GM18508 (cell line): Measurements from ENCODE around the gene RNU5B-1.
"Not testable (repeated sequence)": the region's sequence is repeated elsewhere in the genome, so short reads cannot be mapped to it uniquely, and the experiment has no call there.

Source experiments
- ATAC-seq: cut with Tn5 transposase; IDR thresholded peaks from one replicate; pipeline ENCODE4 v1.9.1; 2021; ENCODE audit warnings: moderate number of reproducible peaks; ENCODE audit not compliant: insufficient read depth, unreplicated experiment

The RNU5B-1 gene

GRCh38 chr15:65338823-65339222 lies 34.3 kb downstream of the RNU5B-1 start:
- ATAC-seq: no peak

GRCh38 chr15:65339416-65339815 lies 34.9 kb downstream of the RNU5B-1 start:
- no peak for ATAC-seq

GRCh38 chr15:65339920-65340319 lies 35.4 kb downstream of the RNU5B-1 start:
- ATAC-seq: no peak

- no peak for ATAC-seq
Measured at GRCh38 chr15:65342493-65342892, 38.0 kb downstream of the RNU5B-1 start.

GRCh38 chr15:65343374-65343981 lies 39.0 kb downstream of the RNU5B-1 start:
- ATAC-seq: no peak

- no peak for ATAC-seq
Measured at GRCh38 chr15:65344214-65344913, 39.9 kb downstream of the RNU5B-1 start.

- no peak for ATAC-seq
Measured at GRCh38 chr15:65344914-65345275, 40.4 kb downstream of the RNU5B-1 start.

GRCh38 chr15:65346856-65347598 lies 42.5 kb downstream of the RNU5B-1 start:
- no peak for ATAC-seq

- not testable (repeated sequence) for ATAC-seq
Measured at GRCh38 chr15:65347756-65348155, 43.3 kb downstream of the RNU5B-1 start.

GRCh38 chr15:65349338-65349737 lies 44.9 kb downstream of the RNU5B-1 start:
- no peak for ATAC-seq

GRCh38 chr15:65351972-65352371 lies 47.5 kb downstream of the RNU5B-1 start:
- ATAC-seq: not testable (repeated sequence)
